ENCODE results near the gene ETV5.

The ETV5 gene

GRCh38 chr3:186109897-186110803 is 1.3 kb upstream of the ETV5 start:
- ChIA-PET CTCF (no interaction called here), POLR2A (interaction anchor here (1.6 kb wide), 1 partner anchor 125 kb away, joined by 3 read pairs; no protein-coding TSS in a partner anchor)
- no peak for DNase-seq (ENCODE audit: extremely low spot score)
- TF ChIP-seq FOXM1 (IDR thresholded peaks at IDR 0.05; ENCODE audit: borderline replicate concordance) (no peak), CTBP1 (IDR thresholded peaks at IDR 0.05; ENCODE audit: borderline replicate concordance) (no peak), ARNT (IDR thresholded peaks at IDR 0.05) (no peak), ZNF384 (IDR thresholded peaks at IDR 0.05) (no peak), L3MBTL2 (conservative IDR thresholded peaks at IDR 0.05) (no peak), HDGF (IDR thresholded peaks at IDR 0.05; ENCODE audit: borderline replicate concordance) (no peak), FOXK2 (IDR thresholded peaks at IDR 0.05) (no peak), PKNOX1 (IDR thresholded peaks at IDR 0.05) (no peak), SUZ12 (IDR thresholded peaks at IDR 0.05) (no peak)

GRCh38 chr3:186108106-186108940 is 566 bp downstream of the ETV5 start:
- ChIA-PET CTCF (interaction anchor here (0.6 to 0.7 kb wide), 3 partner anchors 105 to 171 kb away, joined by 3 read pairs; no protein-coding TSS in a partner anchor), POLR2A (no interaction called here)
- peak; percentile 24 for DNase-seq (ENCODE audit: extremely low spot score)
- TF ChIP-seq BHLHE40 (IDR thresholded peaks at IDR 0.05; ENCODE audit: borderline replicate concordance), result no peak
- TF ChIP-seq SUZ12 (IDR thresholded peaks at IDR 0.05), result no peak

GRCh38 chr3:186107215-186108105 is 1.4 kb downstream of the ETV5 start:
- ChIA-PET CTCF (interaction anchor here (0.6 kb wide), 2 partner anchors 104 to 172 kb away, joined by 3 read pairs; no protein-coding TSS in a partner anchor), POLR2A (no interaction called here)
- DNase-seq (ENCODE audit: extremely low spot score), result peak; percentile 57
- TF ChIP-seq ZNF384 (IDR thresholded peaks at IDR 0.05) (peak; percentile 69), SUZ12 (IDR thresholded peaks at IDR 0.05) (no peak)

DNA sequence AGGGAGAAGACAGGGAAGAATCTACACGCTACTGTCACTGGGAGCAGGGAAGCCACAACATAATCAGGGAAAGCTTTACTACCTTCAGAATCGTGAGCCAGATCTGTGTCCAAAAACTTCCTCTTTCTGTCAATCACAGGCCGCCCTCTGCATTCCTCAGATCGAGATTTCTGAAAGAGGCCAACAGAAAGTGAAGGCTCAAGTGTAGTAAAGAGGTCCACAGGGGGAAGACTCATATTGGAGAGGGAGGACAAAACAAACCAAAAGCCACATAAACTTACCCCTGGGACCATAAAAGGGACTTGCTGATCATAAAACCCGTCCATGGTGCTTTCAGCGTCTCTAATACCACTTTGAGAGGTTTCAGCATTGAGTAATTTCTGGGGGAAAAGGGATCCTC is 3.3 kb downstream of the ETV5 start:
- peak; percentile 8 for DNase-seq (ENCODE audit: extremely low spot score)
- POLR2A ChIA-PET, result no interaction called here
- CTCF ChIA-PET, result no interaction called here
- no peak for TF ChIP-seq NFRKB (IDR thresholded peaks at IDR 0.05)
- 0 out of 2 replicates have a peak, but pooled peaks have one; percentile 26 for TF ChIP-seq CTBP1 (IDR thresholded peaks at IDR 0.05; ENCODE audit: borderline replicate concordance)
- TF ChIP-seq PKNOX1 (IDR thresholded peaks at IDR 0.05), result peak; percentile 75

- ChIA-PET CTCF (interaction anchor here (0.7 to 0.9 kb wide), 2 partner anchors 121 to 125 kb away, joined by 4 to 5 read pairs; no protein-coding TSS in a partner anchor), POLR2A (no interaction called here)
- DNase-seq (ENCODE audit: extremely low spot score), result no peak
- TF ChIP-seq HDGF (IDR thresholded peaks at IDR 0.05; ENCODE audit: borderline replicate concordance) (no peak), LEF1 (IDR thresholded peaks at IDR 0.05; ENCODE audit: borderline replicate concordance) (no peak), NFRKB (IDR thresholded peaks at IDR 0.05) (no peak), ZNF384 (IDR thresholded peaks at IDR 0.05) (no peak), FOXM1 (IDR thresholded peaks at IDR 0.05; ENCODE audit: borderline replicate concordance) (no peak), SUZ12 (IDR thresholded peaks at IDR 0.05) (no peak), CTBP1 (IDR thresholded peaks at IDR 0.05; ENCODE audit: borderline replicate concordance) (no peak), SP1 (IDR thresholded peaks at IDR 0.05) (no peak), L3MBTL2 (conservative IDR thresholded peaks at IDR 0.05) (no peak), BHLHE40 (IDR thresholded peaks at IDR 0.05; ENCODE audit: borderline replicate concordance) (no peak), TARDBP (IDR thresholded peaks at IDR 0.05) (no peak), FOXA1 (IDR thresholded peaks at IDR 0.05) (no peak), PKNOX1 (IDR thresholded peaks at IDR 0.05) (no peak), ELF4 (IDR thresholded peaks at IDR 0.05) (no peak), ARNT (IDR thresholded peaks at IDR 0.05) (no peak), FOXK2 (IDR thresholded peaks at IDR 0.05) (no peak)
Observed at GRCh38 chr3:186102687-186103086, 6.2 kb downstream of the ETV5 start.

DNA sequence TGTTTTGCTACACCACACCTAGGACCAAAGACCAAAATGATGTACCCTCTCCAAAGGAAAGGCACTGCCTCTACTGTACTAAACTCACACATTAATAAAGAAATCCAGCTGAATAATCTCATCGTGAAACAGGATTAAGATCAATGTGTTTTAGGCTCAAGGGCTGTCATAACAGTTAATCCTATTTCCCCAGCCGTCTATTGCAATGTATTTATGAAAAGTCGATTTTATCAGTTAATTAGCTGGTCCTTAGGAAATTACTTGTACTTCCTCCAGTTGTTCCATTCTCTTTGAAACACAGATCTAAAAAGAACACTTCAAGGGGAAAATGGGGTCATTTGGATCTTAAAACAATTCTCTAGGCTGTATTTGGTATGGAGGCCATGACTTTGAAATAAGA is 8.5 kb downstream of the ETV5 start:
- CTCF ChIA-PET, result no interaction called here
- TF ChIP-seq ELF4 (IDR thresholded peaks at IDR 0.05) (no peak), FOXK2 (IDR thresholded peaks at IDR 0.05) (no peak), ARNT (IDR thresholded peaks at IDR 0.05) (no peak), TARDBP (IDR thresholded peaks at IDR 0.05) (no peak), FOXA1 (IDR thresholded peaks at IDR 0.05) (no peak), NFRKB (IDR thresholded peaks at IDR 0.05) (no peak), LEF1 (IDR thresholded peaks at IDR 0.05; ENCODE audit: borderline replicate concordance) (no peak), FOXM1 (IDR thresholded peaks at IDR 0.05; ENCODE audit: borderline replicate concordance) (no peak), PKNOX1 (IDR thresholded peaks at IDR 0.05) (no peak), SP1 (IDR thresholded peaks at IDR 0.05) (no peak), HDGF (IDR thresholded peaks at IDR 0.05; ENCODE audit: borderline replicate concordance) (no peak), SUZ12 (IDR thresholded peaks at IDR 0.05) (no peak), L3MBTL2 (conservative IDR thresholded peaks at IDR 0.05) (no peak), ZNF384 (IDR thresholded peaks at IDR 0.05) (no peak)
- POLR2A ChIA-PET, result no interaction called here
- DNase-seq (ENCODE audit: extremely low spot score), result no peak

All from HEK293T (cell line).